AG09319 (cell line): ENCODE data around the gene ACSF3.

Experiments used
- DNase-seq: peaks from one replicate; pipeline ENCODE4 v3.0.0-alpha.2; 2010; ENCODE audit warnings: low read depth; ENCODE audit errors: extremely low read depth
- CTCF ChIP-seq: IDR thresholded peaks from 2 replicates; pipeline ENCODE4 v1.5.1; 2011; ENCODE audit warnings: low read depth, mild to moderate bottlenecking, inconsistent platforms, low read length, moderate library complexity

Gene ACSF3

GRCh38 chr16:89120281-89120680 lies 26.6 kb downstream of the ACSF3 start:
- TF ChIP-seq CTCF = no peak

GRCh38 chr16:89120921-89121351 lies 27.3 kb downstream of the ACSF3 start:
- no peak for DNase-seq
- TF ChIP-seq CTCF = no peak

More at GRCh38 chr16:89120281-89120680, 26.6 kb downstream of the ACSF3 start:
- no peak for DNase-seq

GRCh38 chr16:89121691-89122321 lies 28.2 kb downstream of the ACSF3 start:
- TF ChIP-seq CTCF = no peak
- DNase-seq = no peak

GRCh38 chr16:89122322-89122851 lies 28.7 kb downstream of the ACSF3 start:
- no peak for DNase-seq
- TF ChIP-seq CTCF = no peak

- no peak for DNase-seq
- TF ChIP-seq CTCF = no peak
These were observed 29.6 kb downstream of the ACSF3 start for GRCh38 chr16:89123001-89123830.

GRCh38 chr16:89123831-89124100 lies 30.1 kb downstream of the ACSF3 start:
- no peak for TF ChIP-seq CTCF
- DNase-seq = no peak

- no peak for TF ChIP-seq CTCF
- DNase-seq = no peak
These were observed 35.7 kb downstream of the ACSF3 start for GRCh38 chr16:89129378-89129777.
